GM19467 (cell line): ENCODE data around the gene SOX15.

Experiments
- ATAC-seq: cut with Tn5 transposase; IDR thresholded peaks from one replicate; pipeline ENCODE4 v1.9.1; 2021; ENCODE audit warnings: mild to moderate bottlenecking, moderate library complexity; ENCODE audit not compliant: unreplicated experiment

Gene SOX15

DNA sequence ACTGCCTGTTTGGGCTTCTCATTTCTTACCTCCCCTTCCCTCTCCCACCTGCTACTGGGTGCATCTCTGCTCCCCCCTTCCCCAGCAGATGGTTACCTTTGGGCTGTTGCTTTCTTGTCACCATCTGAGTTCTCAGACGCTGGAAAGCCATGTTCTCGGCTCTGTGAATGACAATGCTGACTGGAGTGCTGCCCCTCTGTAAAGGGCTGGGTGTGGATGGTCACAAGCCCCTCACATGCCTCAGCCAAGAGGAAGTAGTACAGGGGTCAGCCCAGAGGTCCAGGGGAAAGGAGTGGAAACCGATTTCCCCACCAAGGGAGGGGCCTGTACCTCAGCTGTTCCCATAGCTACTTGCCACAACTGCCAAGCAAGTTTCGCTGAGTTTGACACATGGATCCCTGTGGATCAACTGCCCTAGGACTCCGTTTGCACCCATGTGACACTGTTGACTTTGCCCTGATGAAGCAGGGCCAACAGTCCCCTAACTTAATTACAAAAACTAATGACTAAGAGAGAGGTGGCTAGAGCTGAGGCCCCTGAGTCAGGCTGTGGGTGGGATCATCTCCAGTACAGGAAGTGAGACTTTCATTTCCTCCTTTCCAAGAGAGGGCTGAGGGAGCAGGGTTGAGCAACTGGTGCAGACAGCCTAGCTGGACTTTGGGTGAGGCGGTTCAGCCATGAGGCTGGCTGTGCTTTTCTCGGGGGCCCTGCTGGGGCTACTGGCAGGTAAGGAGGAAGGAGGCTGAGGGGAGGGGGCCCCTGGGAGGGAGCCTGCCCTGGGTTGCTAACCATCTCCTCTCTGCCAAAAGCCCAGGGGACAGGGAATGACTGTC lies 10.7 kb downstream of the SOX15 start, which contains the start of gene CD68:
Gene CD68 (plus strand): TSS at position 638 of the 833 bp plus-strand sequence. CDS start 40 bp downstream, at position 678.
- ATAC-seq = no peak

- no peak for ATAC-seq
These were observed 12.3 kb downstream of the SOX15 start for GRCh38 chr17:7577327-7578199.

GRCh38 chr17:7576432-7576937 lies 13.4 kb downstream of the SOX15 start:
- ATAC-seq = no peak

DNA sequence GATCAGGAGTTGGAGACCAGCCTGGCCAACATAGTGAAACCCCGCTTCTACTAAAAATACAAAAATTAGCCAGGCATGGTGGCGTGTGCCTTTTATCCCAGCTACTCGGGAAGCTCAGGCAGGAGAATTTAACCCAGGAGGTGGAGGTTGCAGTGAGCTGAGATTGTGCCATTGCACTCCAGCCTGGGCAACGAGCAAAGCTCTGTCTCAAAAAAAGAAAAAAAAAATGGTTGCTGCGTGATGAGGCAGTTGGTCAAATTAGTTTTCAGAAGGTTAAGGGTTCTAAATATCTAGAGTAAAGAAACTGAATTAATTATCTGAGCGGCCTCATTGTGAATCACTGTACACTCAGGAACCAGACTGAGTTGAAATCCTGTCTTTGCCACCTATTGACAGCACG lies 13.9 kb downstream of the SOX15 start:
- ATAC-seq = no peak

DNA sequence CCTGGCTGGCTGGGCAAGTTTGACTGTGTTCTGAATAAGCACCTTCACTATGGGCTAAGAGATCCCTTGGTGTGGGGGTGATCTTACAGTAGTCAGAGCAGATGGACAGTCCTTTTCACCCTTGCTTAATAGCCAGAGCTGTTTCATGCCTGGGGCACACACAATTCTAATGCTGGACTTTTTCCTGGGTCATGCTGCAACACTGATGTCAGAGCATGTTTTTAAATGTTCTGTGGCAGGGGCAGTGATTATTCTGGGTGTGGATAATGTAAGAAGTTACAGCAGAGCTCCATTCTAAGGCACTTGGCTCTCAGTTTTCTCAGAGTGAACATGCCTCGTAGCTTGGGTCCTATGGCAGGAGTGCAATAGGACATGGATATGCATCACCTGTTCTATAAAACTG lies 14.4 kb downstream of the SOX15 start:
- no peak for ATAC-seq

GRCh38 chr17:7574176-7574953 lies 15.5 kb downstream of the SOX15 start:
- ATAC-seq = no peak

- ATAC-seq = no peak
These were observed 16.4 kb downstream of the SOX15 start for GRCh38 chr17:7573324-7574080.

DNA sequence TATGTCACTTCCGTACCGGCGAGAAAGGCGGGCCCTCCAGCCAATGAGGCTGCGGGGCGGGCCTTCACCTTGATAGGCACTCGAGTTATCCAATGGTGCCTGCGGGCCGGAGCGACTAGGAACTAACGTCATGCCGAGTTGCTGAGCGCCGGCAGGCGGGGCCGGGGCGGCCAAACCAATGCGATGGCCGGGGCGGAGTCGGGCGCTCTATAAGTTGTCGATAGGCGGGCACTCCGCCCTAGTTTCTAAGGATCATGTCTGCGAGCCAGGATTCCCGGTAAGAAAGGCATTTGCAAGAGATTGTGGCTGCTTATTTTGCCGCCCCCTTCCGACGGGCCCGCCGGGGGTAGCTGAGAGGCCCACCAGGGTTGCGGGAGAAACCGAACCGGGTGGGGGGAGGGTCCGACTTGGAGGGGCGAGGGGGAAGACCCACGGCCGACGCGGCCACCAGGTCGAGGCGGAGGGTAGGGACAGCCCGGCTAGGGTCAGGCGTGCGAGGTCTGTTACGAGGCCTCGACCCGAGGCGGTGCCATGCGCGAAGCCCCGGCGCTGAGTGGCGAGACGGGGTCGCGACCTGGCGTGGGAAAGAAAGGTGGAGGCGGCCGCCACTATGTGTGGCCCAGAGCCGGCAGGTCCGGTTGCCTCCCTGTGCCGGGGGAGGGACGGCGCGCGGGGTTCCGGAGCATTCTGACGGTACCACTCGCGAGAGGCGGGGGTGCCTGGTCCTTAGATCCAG lies 17.1 kb downstream of the SOX15 start:
- ATAC-seq = no peak

DNA sequence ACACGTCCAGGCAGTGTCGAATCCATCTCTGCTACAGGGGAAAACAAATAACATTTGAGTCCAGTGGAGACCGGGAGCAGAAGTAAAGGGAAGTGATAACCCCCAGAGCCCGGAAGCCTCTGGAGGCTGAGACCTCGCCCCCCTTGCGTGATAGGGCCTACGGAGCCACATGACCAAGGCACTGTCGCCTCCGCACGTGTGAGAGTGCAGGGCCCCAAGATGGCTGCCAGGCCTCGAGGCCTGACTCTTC lies 17.6 kb downstream of the SOX15 start:
- ATAC-seq = peak; percentile 89

- ATAC-seq = no peak
These were observed 19.5 kb downstream of the SOX15 start for GRCh38 chr17:7570351-7570750.

DNA sequence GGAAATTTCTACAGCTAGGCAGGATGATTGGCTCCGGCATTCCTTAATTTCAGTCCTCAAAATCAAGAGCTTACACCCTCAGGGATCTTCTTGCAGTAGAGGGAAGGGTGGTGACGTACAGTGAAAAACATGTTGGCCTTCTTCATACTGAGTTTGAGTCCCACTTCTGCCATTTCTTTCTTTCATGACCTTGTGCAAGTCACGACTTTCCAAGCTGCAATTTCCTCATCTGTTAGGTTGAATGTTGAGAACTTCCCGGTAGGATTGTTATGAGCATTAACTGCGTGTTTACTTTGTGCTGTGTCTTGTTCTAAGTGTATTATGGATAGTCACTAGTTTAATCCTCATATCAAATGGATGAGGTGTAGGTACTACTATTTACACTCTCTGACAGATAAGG lies 20.3 kb downstream of the SOX15 start:
- ATAC-seq = no peak

- ATAC-seq = no peak
These were observed 26.6 kb downstream of the SOX15 start for GRCh38 chr17:7563115-7563869.

DNA sequence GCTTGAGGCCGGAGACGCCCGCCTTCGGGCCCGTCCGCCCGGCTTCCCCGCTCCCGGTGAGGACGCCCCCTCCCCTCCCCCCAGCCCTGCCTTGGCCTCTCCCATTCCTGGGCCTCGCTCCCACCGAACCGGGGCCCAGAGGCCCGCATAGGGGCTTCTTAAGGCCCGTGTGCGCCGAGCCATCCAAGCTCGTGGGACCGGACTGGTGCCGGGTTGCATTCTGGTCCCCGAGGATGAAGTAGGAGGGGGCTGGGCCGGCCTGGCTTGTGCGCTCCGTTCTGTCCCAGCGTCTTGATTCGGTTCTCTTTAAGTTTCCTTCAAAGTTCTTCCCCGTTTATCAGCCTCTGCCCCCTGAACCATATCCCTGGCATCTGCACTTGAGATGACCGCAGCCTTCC lies 27.7 kb downstream of the SOX15 start:
- no peak for ATAC-seq

DNA sequence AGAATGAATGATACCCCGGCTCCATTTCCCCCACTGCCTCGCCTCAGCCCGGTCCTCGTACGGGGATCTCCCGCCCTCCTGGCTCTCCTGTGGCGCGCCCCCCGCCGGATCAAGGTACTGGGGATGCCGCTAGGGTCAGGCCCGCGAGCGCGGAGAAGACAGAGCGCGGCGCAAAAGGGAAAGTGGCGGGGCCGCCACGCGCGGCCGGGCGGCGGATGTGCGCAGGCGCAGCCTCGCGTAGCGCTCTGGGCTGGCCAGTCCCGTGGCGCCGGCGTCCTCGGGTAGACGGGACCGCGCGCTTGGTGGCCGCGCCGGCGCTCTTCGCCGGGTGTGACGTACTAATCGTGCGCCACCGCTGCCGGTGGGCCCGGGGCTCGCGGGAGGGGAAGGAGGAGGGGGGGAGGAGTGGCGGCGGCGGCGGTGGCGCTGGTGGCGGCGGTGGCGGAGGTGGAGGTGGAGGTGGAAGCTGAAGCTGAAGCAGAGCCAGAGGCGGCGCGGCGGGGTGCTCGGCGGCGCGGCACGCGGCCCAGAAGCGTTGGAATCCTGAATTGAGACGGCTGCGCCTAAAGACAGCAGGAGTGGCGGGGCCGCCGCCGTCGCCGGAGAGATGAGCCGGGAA lies 28.2 kb downstream of the SOX15 start, which contains the start of gene SENP3:
Gene SENP3 (plus strand): TSS at position 331 of the 619 bp plus-strand sequence. CDS start 1,158 bp downstream, outside the sequence.
- peak; percentile 49 for ATAC-seq

DNA sequence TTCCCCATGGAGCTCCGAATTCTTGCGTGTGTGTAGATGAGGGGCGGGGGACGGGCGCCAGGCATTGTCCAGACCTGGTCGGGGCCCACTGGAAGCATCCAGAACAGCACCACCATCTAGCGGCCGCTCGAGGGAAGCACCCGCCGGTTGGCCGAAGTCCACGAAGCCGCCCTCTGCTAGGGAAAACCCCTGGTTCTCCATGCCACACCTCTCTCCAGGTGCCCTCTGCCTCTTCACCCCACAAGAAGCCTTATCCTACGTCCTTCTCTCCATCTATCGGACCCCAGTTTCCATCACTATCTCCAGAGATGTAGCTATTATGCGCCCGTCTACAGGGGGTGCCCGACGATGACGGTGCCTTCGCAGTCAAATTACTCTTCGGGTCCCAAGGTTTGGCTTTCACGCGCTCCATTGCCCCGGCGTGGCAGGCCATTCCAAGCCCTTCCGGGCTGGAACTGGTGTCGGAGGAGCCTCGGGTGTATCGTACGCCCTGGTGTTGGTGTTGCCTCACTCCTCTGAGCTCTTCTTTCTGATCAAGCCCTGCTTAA lies 28.8 kb downstream of the SOX15 start:
- ATAC-seq = peak; percentile 54

GRCh38 chr17:7560172-7561027 lies 29.5 kb downstream of the SOX15 start:
- ATAC-seq = no peak
